ENCODE results near the gene RRAGC.

GRCh38 chr1:38833146-38833545 lies 26.4 kb downstream of the RRAGC start:
- no peak for TF ChIP-seq EZH2 (IDR thresholded peaks at IDR 0.05; ENCODE audit: low read length, missing control alignments)
- TF ChIP-seq, protein P1, sequence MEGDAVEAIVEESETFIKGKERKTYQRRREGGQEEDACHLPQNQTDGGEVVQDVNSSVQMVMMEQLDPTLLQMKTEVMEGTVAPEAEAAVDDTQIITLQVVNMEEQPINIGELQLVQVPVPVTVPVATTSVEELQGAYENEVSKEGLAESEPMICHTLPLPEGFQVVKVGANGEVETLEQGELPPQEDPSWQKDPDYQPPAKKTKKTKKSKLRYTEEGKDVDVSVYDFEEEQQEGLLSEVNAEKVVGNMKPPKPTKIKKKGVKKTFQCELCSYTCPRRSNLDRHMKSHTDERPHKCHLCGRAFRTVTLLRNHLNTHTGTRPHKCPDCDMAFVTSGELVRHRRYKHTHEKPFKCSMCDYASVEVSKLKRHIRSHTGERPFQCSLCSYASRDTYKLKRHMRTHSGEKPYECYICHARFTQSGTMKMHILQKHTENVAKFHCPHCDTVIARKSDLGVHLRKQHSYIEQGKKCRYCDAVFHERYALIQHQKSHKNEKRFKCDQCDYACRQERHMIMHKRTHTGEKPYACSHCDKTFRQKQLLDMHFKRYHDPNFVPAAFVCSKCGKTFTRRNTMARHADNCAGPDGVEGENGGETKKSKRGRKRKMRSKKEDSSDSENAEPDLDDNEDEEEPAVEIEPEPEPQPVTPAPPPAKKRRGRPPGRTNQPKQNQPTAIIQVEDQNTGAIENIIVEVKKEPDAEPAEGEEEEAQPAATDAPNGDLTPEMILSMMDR (conservative IDR thresholded peaks at IDR 0.05 in 1 of 2, IDR thresholded peaks at IDR 0.05 in 1 of 2; ENCODE audit: low read depth in 1 of 2, low read length in 2 of 2): no peak
